PFSK-1 (cell line): Measurements from ENCODE around the gene SPTB. TPM values are rescaled to one million over a fixed set of nuclear protein-coding genes. Genes with fewer than 3 reads are reported as not detected.

ENCODE experiments used
- FOXP2 ChIP-seq: optimal IDR thresholded peaks from 2 replicates; pipeline ENCODE3; 2011; ENCODE audit warnings: borderline replicate concordance, control low read depth, inconsistent platforms; ENCODE audit not compliant: insufficient read depth; ENCODE audit errors: extremely low read length, extremely low read depth
- POLR2AphosphoS5 ChIP-seq: IDR thresholded peaks from 2 replicates; pipeline ENCODE4 v1.6.1; 2012; ENCODE audit warnings: low read depth, mild to moderate bottlenecking, control low read depth, low read length, moderate library complexity
- REST ChIP-seq, 2 experiments: IDR thresholded peaks; 2 replicates each; pipeline versions ENCODE4 v1.6.1 to v1.8.0; 2011 to 2012; ENCODE audit warnings: low read depth in 2 of 2, low read length in 2 of 2, control low read depth in 1 of 2, inconsistent platforms in 1 of 2, mild to moderate bottlenecking in 1 of 2, moderate library complexity in 1 of 2; ENCODE audit not compliant: insufficient read depth in 1 of 2
- SIN3A ChIP-seq: IDR thresholded peaks from 2 replicates; pipeline ENCODE4 v1.6.1; 2012; ENCODE audit warnings: mild to moderate bottlenecking, low read length, moderate library complexity, borderline replicate concordance; ENCODE audit not compliant: insufficient read depth
- TAF1 ChIP-seq: IDR thresholded peaks from 2 replicates; pipeline ENCODE4 v1.6.1; 2012; ENCODE audit warnings: low read length, control low read depth, borderline replicate concordance; ENCODE audit not compliant: insufficient read depth
- polyA plus RNA-seq: library from polyadenylated mRNA; unstranded; fragments of >200 nt; gene quantifications from one replicate; pipeline ENCODE4 v1.2.1, GENCODE V29; 2012; ENCODE audit warnings: low read depth, missing spikeins; ENCODE audit not compliant: insufficient read length

SPTB gene
- polyA plus RNA-seq, result not detected

GRCh38 chr14:64879635-64880220 lies at the start of gene SPTB:
Gene SPTB, minus strand, starts transcription at chr14:64879907. Its CDS starts 56,813 bp downstream, at chr14:64823094.
- TF ChIP-seq TAF1 (no peak), FOXP2 (no peak), REST (IDR thresholded peaks at IDR 0.05; ENCODE audit: insufficient read depth in 1 of 2, low read depth in 2 of 2, low read length in 2 of 2) (no peak), SIN3A (no peak), POLR2AphosphoS5 (no peak)

GRCh38 chr14:64929014-64929359 lies 49.3 kb upstream of the SPTB start:
- TF ChIP-seq REST (IDR thresholded peaks at IDR 0.05; ENCODE audit: insufficient read depth in 1 of 2, low read depth in 2 of 2, low read length in 2 of 2) (no peak), FOXP2 (no peak), SIN3A (no peak), POLR2AphosphoS5 (no peak), TAF1 (no peak)

- TF ChIP-seq SIN3A (no peak), TAF1 (no peak), POLR2AphosphoS5 (no peak), REST (IDR thresholded peaks at IDR 0.05; ENCODE audit: insufficient read depth in 1 of 2, low read depth in 2 of 2, low read length in 2 of 2) (no peak), FOXP2 (no peak)
Observed at GRCh38 chr14:64928239-64929013, 48.7 kb upstream of the SPTB start.

- TF ChIP-seq POLR2AphosphoS5 (no peak), FOXP2 (no peak), REST (IDR thresholded peaks at IDR 0.05; ENCODE audit: insufficient read depth in 1 of 2, low read depth in 2 of 2, low read length in 2 of 2) (no peak), SIN3A (no peak), TAF1 (no peak)
Observed at GRCh38 chr14:64927031-64927430, 47.3 kb upstream of the SPTB start.
